GM19397 (cell line): ENCODE results near the gene CHCHD6.

Experiments used
- ATAC-seq: cut with Tn5 transposase; IDR thresholded peaks from one replicate; pipeline ENCODE4 v1.9.1; 2021; ENCODE audit warnings: mild to moderate bottlenecking, moderate library complexity; ENCODE audit not compliant: unreplicated experiment

CHCHD6 gene

GRCh38 chr3:126914226-126914625 lies 210.2 kb downstream of the CHCHD6 start:
- no peak for ATAC-seq

GRCh38 chr3:126915015-126915414 lies 211.0 kb downstream of the CHCHD6 start:
- no peak for ATAC-seq

GRCh38 chr3:126916546-126916945 lies 212.5 kb downstream of the CHCHD6 start:
- no peak for ATAC-seq

GRCh38 chr3:126917232-126917804 lies 213.3 kb downstream of the CHCHD6 start:
- no peak for ATAC-seq

GRCh38 chr3:126918355-126918821 lies 214.3 kb downstream of the CHCHD6 start:
- ATAC-seq, result no peak

GRCh38 chr3:126921085-126921824 lies 217.2 kb downstream of the CHCHD6 start:
- ATAC-seq, result no peak

GRCh38 chr3:126922466-126922865 lies 218.4 kb downstream of the CHCHD6 start:
- no peak for ATAC-seq

- ATAC-seq, result no peak
Observed at GRCh38 chr3:126923423-126923822, 219.4 kb downstream of the CHCHD6 start.

GRCh38 chr3:126923895-126924294 lies 219.9 kb downstream of the CHCHD6 start:
- no peak for ATAC-seq

- ATAC-seq, result no peak
Observed at GRCh38 chr3:126924458-126924857, 220.4 kb downstream of the CHCHD6 start.

GRCh38 chr3:126925411-126926171 lies 221.6 kb downstream of the CHCHD6 start:
- no peak for ATAC-seq

- ATAC-seq, result no peak
Observed at GRCh38 chr3:126926684-126927400, 222.8 kb downstream of the CHCHD6 start.

- no peak for ATAC-seq
Observed at GRCh38 chr3:126927401-126927750, 223.3 kb downstream of the CHCHD6 start.

- ATAC-seq, result no peak
Observed at GRCh38 chr3:126927846-126928245, 223.8 kb downstream of the CHCHD6 start.

GRCh38 chr3:126928921-126929474 lies 225.0 kb downstream of the CHCHD6 start:
- ATAC-seq, result no peak

GRCh38 chr3:126930936-126931600 lies 227.0 kb downstream of the CHCHD6 start:
- no peak for ATAC-seq

GRCh38 chr3:126931806-126932187 lies 227.8 kb downstream of the CHCHD6 start:
- ATAC-seq, result no peak

- no peak for ATAC-seq
Observed at GRCh38 chr3:126932188-126932931, 228.3 kb downstream of the CHCHD6 start.

GRCh38 chr3:126934031-126934531 lies 230.0 kb downstream of the CHCHD6 start:
- no peak for ATAC-seq

- ATAC-seq, result no peak
Observed at GRCh38 chr3:126934991-126935390, 231.0 kb downstream of the CHCHD6 start.
